Measurements from ENCODE around the gene SLC27A4. TPM values are rescaled to one million over a fixed set of nuclear protein-coding genes. Genes with fewer than 3 reads are reported as not detected.

Gene SLC27A4
- total RNA-seq, 2 donors from 2014 or later: 15.0 to 17.1 TPM

DNA sequence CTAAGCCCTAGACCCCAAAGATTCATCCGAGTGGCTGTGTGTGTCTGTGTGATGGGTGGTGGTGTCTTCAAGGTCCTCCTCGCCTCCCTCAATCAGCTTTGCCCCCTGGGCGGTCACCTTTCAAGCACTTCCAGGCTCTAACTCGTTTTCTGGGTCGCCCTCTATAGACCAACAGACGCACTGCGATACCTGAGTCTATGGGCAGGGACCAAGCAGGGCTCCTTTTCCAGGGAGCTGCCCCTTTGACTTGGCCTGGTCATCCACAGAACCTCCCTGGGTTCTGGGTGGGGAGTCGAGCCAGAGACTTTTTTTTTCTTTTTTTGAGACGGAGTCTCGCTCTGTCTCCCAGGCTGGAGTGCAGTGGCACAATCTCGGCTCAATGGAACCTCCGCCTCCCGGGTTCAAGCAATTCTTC lies 1.1 kb downstream of the SLC27A4 start:
- TF ChIP-seq, protein P1, sequence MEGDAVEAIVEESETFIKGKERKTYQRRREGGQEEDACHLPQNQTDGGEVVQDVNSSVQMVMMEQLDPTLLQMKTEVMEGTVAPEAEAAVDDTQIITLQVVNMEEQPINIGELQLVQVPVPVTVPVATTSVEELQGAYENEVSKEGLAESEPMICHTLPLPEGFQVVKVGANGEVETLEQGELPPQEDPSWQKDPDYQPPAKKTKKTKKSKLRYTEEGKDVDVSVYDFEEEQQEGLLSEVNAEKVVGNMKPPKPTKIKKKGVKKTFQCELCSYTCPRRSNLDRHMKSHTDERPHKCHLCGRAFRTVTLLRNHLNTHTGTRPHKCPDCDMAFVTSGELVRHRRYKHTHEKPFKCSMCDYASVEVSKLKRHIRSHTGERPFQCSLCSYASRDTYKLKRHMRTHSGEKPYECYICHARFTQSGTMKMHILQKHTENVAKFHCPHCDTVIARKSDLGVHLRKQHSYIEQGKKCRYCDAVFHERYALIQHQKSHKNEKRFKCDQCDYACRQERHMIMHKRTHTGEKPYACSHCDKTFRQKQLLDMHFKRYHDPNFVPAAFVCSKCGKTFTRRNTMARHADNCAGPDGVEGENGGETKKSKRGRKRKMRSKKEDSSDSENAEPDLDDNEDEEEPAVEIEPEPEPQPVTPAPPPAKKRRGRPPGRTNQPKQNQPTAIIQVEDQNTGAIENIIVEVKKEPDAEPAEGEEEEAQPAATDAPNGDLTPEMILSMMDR (IDR thresholded peaks at IDR 0.05): peak; percentile 32 to 71 (median 55)
- TF ChIP-seq POLR2A (IDR thresholded peaks at IDR 0.05): no peak
- Histone ChIP-seq H3K27me3 (no peaks in the 10 kb centered on the region), H3K36me3 (replicated peaks in 1 of 2; ENCODE audit: insufficient read depth in 1 of 2, low read depth in 2 of 2) (peaks cover 0 to 9% of the 10 kb centered on the region in 2 donors), H3K4me3 (peak overlapping the region in 1 of 2 donors; percentile 72), H3K9me3 (no peaks in the 10 kb centered on the region), H3K27ac (peak overlapping the region; percentile 5 to 85 (median 74)), H3K4me1 (peaks cover 15% of the 10 kb centered on the region)
- ATAC-seq (peak; percentile 48), DNase-seq (peak; percentile 66 to 78 (median 74))
- intact Hi-C loops (cut with DNase I): no loop called here
- WGBS, 2 donors: 25 to 29% methylated on average over 13 of the region's 13 CpGs

GRCh38 chr9:128342971-128343680 lies 2.8 kb downstream of the SLC27A4 start:
- Histone ChIP-seq H3K27me3 (no peaks in the 10 kb centered on the region), H3K4me3 (no peak overlapping the region), H3K36me3 (replicated peaks in 1 of 2; ENCODE audit: insufficient read depth in 1 of 2, low read depth in 2 of 2) (peaks cover 0 to 13% of the 10 kb centered on the region in 2 donors), H3K9me3 (no peaks in the 10 kb centered on the region), H3K27ac (no peak overlapping the region), H3K4me1 (peaks cover 15% of the 10 kb centered on the region)
- WGBS, 2 donors: 84 to 100% methylated on average over 3 to 8 of the region's 8 CpGs
- ATAC-seq: no peak
- DNase-seq: no peak
- TF ChIP-seq POLR2A (IDR thresholded peaks at IDR 0.05): no peak
- TF ChIP-seq, protein P1 (IDR thresholded peaks at IDR 0.05): no peak
- intact Hi-C loops (cut with DNase I): no loop called here

GRCh38 chr9:128343855-128344254 lies 3.5 kb downstream of the SLC27A4 start:
- peaks cover 15% of the 10 kb centered on the region for H3K4me1 ChIP-seq
- H3K4me3 ChIP-seq: no peak overlapping the region
- H3K27me3 ChIP-seq: no peaks in the 10 kb centered on the region
- no peak for ATAC-seq
- peaks cover 0 to 15% of the 10 kb centered on the region in 2 donors for H3K36me3 ChIP-seq (replicated peaks in 1 of 2; ENCODE audit: insufficient read depth in 1 of 2, low read depth in 2 of 2)
- 98% methylated on average over 4 of the region's 4 CpGs for WGBS, 2 donors
- H3K9me3 ChIP-seq: no peaks in the 10 kb centered on the region
- DNase-seq: no peak
- H3K27ac ChIP-seq: no peak overlapping the region
- TF ChIP-seq POLR2A (IDR thresholded peaks at IDR 0.05): no peak
- TF ChIP-seq, protein P1 (IDR thresholded peaks at IDR 0.05): no peak
- intact Hi-C loops (cut with DNase I): no loop called here

DNA sequence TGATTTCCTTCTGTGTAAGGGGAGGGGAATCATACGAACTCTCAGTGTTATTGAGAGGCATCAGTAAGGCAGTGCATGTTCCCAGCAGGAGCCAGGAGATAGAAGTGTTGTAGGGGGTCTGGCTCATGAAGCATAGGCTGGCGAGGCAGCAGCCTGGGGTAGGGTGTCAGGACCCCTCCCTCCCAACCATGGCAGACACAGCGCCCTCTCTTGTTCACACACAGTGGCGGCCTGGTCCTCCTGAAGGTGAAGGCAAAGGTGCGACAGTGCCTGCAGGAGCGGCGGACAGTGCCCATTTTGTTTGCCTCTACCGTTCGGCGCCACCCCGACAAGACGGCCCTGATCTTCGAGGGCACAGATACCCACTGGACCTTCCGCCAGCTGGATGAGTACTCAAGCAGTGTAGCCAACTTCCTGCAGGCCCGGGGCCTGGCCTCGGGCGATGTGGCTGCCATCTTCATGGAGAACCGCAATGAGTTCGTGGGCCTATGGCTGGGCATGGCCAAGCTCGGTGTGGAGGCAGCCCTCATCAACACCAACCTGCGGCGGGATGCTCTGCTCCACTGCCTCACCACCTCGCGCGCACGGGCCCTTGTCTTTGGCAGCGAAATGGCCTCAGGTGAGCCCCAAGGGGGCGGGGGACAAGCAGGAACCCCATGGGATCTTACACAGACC lies 4.7 kb downstream of the SLC27A4 start:
- peaks cover 10% of the 10 kb centered on the region for H3K4me1 ChIP-seq
- peaks cover 0 to 15% of the 10 kb centered on the region in 2 donors for H3K36me3 ChIP-seq (replicated peaks in 1 of 2; ENCODE audit: insufficient read depth in 1 of 2, low read depth in 2 of 2)
- TF ChIP-seq, protein P1 (IDR thresholded peaks at IDR 0.05): no peak
- TF ChIP-seq POLR2A (IDR thresholded peaks at IDR 0.05): no peak
- no peaks in the 10 kb centered on the region for H3K27me3 ChIP-seq
- no peak overlapping the region for H3K4me3 ChIP-seq
- ATAC-seq: no peak
- no peak overlapping the region for H3K27ac ChIP-seq
- intact Hi-C loops (cut with DNase I): no loop called here
- 95 to 96% methylated on average over 8 to 27 of the region's 28 CpGs for WGBS, 2 donors
- H3K9me3 ChIP-seq: no peaks in the 10 kb centered on the region
- DNase-seq: no peak
